WTC11 (cell line): ENCODE data around the gene MYO5B.

Experiments used
- ELF4 ChIP-seq: sonication (generic); formaldehyde crosslinking; IDR thresholded peaks from 2 replicates; pipeline ENCODE4 v1.8.1; 2022; ENCODE audit warnings: low read depth, mild to moderate bottlenecking, moderate library complexity, missing genetic modification reagents
- ZNF232 ChIP-seq: sonication (generic); formaldehyde crosslinking; IDR thresholded peaks from 2 replicates; pipeline ENCODE4 v1.8.0; 2022; ENCODE audit warnings: mild to moderate bottlenecking, missing genetic modification reagents
- TF ChIP-seq, protein P1 (sequence below): fragments of 200-600 bp; IDR thresholded peaks from 2 replicates; pipeline ENCODE4 v1.8.0; 2022; ENCODE audit warnings: antibody characterized with exemption
- TF ChIP-seq, protein P2 (sequence below): sonication (generic); formaldehyde crosslinking; IDR thresholded peaks from 2 replicates; pipeline ENCODE4 v1.8.0; 2022; ENCODE audit warnings: mild to moderate bottlenecking, missing genetic modification reagents

DNA sequence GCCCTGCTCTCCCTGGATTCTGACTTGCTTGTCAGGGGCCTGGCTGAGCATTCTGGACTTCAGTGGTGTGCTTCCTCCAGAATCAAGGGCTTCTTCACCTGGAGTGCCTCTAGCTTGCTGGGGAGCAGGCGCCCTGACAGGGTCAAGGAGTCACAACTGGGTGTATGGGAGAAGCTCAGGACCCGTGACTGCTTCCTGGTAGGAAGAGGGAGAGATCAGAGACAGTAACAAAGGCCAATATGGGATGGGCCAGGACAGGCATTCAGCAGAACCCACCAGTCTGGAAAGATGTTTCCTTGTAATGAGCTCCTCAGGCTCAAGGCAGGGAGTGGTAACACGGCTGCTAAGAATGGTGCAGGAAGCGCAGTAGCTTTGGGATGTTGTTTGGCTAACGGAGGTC, 277.2 kb downstream of the MYO5B start:
- TF ChIP-seq, protein P1, sequence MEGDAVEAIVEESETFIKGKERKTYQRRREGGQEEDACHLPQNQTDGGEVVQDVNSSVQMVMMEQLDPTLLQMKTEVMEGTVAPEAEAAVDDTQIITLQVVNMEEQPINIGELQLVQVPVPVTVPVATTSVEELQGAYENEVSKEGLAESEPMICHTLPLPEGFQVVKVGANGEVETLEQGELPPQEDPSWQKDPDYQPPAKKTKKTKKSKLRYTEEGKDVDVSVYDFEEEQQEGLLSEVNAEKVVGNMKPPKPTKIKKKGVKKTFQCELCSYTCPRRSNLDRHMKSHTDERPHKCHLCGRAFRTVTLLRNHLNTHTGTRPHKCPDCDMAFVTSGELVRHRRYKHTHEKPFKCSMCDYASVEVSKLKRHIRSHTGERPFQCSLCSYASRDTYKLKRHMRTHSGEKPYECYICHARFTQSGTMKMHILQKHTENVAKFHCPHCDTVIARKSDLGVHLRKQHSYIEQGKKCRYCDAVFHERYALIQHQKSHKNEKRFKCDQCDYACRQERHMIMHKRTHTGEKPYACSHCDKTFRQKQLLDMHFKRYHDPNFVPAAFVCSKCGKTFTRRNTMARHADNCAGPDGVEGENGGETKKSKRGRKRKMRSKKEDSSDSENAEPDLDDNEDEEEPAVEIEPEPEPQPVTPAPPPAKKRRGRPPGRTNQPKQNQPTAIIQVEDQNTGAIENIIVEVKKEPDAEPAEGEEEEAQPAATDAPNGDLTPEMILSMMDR = no peak
- TF ChIP-seq ELF4 (CRISPR knock-in tag) (no peak), ZNF232 (no peak)
- TF ChIP-seq, protein P2, sequence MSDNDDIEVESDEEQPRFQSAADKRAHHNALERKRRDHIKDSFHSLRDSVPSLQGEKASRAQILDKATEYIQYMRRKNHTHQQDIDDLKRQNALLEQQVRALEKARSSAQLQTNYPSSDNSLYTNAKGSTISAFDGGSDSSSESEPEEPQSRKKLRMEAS (CRISPR knock-in tag) = no peak
